HL-60/S4 treated with phorbol 12-myristate 13-acetate at 8.2 ng/mL for 4 days and 3 days (cell line): ENCODE data around the gene SPTLC2.

ENCODE experiments used
- in situ Hi-C: fragments of 300-500 bp; cut with MboI; formaldehyde crosslinking; loops from 2 replicates; pipeline ENCODE4 v1.15.0; 2022; ENCODE audit warnings: low sequenced_read_pairs

The SPTLC2 gene

DNA sequence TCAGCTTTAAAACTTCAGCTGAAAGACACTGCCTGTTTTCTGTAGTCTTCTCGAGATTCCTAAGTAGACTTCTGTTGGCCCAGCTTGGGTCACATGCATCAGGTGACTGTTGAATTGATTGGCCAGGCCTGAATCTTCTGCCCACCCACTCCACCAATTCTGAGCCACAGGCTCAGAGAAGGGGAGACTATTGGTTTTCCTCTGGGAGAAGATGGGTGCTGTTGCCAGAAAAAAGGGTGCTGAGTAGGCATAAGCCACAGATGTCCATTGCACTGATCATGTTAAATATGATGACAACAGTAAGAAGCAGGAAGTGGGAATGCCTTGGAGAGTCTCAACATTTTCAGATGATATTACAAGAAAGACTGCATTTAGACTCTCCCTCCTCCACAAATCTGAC is 6.8 kb upstream of the SPTLC2 start:
- in situ Hi-C loops = no loop called here

DNA sequence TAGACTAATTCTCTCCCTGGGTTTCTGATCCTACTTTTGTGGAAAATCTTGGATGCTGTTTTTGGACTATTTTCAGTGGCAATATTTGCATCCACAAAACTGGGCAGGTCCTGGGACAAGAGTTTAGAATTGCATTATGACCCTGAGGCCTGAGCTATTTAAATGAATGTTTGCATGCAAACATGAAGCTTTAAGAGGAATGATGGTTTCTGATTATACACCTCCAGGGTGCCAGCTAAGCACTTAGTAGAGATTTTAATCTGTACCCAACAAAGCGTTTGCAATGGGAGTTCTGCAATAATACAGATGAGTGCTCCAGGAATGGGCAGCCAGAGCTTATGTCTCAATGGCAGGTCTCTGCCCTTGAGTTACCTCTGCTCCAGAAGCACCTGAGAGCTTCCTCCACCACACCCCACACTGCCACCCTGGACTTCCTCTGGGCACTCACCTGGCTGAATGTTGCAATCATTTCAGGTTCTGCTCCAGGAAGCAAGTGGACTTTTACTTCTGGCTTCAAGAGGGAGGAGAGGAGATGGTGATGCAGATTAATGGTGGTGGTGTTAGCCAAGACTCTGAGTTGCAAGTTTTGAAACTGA is 6.0 kb upstream of the SPTLC2 start:
- in situ Hi-C loops = no loop called here

DNA sequence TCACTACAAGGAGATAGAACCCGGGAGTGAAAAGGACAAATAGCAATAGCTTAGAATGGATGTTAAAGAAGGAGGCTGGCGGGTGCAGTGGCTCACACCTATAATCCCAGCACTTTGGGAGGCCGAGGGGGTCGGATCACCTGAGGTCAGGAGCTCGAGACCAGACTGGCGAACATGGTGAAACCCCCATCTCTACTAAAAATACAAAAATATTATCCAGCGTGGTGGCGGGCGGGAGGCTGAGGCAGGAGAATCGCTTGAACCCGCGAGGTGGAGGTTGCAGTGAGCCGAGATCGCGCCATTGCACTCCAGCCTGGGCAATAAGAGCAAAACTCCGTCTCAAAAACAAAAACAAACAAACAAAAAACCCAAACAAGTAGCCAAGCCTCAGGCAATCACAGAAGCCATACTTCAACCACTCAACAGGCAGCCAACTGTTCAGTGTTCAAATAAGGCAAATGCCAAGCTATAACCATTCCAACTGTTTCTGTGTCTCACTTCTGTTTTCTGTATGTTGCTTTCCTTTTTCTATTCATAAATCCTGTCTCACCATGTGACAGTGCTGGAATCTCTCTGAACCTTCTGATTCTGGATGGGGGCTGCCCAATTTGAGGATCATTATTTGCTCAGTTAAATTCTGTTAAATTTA is 3.9 kb upstream of the SPTLC2 start:
- in situ Hi-C loops = no loop called here

DNA sequence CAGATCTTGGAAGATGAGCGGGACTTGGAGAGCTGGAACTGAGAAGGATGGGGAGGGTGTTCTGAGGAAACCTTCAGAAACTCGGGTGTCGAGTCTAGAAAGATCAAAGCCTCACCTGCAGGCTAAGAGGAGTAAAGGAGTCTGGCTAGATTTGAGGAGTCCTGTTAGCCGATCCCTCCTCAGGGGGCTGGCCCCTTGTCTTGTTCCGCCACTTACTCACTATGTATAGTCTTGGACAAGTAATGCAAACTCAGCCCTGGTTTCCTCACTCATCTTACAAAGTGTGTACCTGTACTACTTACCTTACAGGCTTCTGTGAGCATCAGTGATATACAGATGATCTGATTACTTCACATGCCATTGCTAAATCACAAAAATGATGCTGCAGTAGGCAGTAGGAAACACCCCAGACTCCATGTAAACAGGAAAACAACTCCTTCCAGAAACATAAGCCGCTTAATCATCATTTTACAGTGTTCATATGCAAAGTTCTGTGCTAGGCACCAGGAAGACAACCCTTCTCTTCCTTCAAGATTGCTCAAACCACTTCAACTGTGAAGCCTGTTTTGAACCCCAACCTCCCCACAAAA is 2.0 kb upstream of the SPTLC2 start:
- in situ Hi-C loops = no loop called here

DNA sequence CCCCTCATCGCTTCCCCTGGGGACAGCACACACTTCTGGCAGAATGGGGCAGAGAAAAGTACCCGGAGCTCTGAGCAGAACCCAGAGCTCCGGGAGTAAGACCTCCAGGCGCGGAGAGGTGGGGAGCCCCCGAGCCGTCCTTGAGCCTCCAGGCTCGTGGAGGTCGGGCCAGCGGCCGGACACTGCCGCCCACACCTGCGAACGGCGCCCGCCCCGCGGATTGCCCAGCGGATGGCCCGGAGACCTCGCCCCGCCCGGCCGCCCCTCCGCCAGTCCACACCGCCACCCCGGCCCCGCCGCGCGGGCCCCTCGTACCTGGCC is 344 bp downstream of the SPTLC2 start:
- in situ Hi-C loops = no loop called here

DNA sequence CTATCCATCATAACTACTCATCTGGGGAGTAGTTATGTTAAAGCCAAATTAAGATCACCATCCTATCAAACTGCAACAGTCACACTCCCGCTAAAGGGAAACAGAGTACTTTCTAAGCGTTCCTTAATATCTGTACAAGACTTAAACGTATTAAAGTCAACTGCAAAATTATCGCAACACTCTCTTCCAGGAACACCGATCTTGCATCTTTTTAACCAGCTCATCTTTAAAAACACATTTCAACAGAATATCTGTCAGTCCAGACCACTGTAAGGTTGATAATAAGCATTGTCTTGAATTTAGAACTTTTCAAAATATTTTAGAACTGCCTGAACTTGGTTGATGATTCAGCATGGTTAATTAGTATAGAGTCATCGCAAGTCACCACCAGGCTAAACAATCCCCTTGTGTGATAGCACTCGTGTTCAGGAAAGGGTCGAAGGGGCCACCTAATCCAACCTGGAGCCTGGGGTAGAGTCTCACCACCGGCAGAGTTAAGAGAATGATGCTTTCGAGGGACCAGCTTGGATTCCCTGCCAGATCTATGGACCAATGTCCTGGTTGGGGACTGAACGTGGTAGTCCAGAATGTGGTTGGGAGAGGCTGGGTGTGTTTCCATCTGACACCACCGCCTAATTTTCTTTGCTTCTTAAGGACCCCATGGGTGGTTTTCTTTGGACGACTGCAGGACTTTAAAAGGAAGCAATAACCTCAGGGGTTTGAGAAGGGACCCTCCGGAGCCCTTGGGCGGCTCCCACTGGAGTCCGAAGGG is 890 bp downstream of the SPTLC2 start:
- in situ Hi-C loops = no loop called here

DNA sequence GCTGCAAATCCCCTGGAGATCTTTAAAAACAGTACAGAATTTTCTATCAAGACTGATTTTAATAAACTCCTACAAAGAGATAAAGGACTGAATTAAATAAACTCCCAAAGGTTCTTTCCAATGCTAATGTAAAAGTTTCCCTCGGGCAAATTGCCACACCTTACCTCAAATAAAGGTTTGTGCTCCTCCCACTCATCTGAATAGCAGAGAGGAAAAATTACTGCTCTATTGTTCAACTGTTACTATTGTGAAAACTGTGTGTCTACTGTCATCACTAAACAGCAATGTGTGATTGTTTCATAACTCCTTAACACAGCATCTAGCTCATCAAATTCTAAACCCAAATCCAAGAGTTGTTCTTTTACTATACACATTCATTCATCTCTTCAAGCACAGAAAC is 3.2 kb downstream of the SPTLC2 start:
- in situ Hi-C loops = no loop called here

DNA sequence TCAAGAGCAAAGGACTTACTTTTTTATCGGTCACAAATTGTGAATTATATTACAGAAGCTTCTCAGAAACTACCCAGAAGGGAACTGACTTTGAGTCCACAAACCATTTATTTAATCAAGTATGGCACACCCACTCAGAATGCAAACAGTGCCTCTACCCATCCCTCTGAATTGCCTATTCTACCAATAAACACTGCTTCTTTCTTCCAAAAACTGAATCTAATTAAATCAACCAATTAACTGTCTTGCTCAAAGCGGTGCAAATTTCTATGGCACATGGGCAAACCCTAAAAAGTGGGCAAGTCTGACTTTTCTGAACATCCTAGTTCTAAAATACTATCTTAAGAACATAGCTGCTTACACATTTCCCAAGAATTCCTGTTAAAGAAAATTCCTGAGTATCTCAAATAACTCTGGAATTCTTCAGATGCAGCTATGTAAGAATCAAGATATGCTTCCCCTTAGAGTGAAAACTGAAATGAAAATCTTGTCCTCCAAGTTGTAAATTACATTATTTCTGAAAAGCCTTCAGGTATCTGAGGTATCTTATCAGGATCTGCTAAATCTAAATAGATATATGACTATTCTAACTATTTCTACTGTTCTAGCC is 4.3 kb downstream of the SPTLC2 start:
- in situ Hi-C loops = no loop called here

DNA sequence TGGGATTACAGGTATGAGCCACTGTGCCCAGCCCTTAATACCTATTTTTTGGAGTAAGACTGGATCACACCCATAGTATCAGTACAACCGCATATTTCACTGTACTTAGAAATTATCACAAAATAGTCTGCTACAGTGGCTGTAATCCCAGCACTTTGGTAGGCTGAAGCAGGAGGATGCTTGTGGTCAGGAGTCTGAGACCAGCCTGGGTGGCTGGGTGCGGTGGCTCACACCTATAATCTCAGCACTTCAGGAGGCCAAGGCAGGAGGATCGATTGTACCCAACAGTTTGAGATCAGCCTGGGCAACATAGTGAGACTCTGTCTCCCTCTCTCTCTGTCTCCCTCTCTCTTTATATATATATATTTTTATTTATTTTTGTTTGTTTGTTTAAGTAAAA is 5.9 kb downstream of the SPTLC2 start:
- in situ Hi-C loops = no loop called here

DNA sequence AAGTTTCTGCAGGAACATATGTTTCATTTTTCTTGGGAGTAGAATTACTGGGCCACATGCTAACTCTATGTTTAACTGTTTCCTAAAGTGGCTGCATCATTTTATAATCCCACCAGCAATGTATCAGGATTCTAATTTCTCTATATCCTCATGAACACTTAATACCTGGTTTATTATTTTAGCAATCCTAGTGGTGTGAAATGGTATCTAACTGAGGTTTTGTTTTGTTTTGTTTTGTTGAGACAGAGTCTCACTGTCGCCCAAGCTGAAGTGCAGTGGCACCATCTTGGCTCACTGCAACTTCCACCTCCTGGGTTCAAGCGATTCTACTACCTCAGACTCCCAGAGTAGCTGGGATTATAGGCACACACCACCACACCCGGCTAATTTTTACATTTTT is 6.5 kb downstream of the SPTLC2 start:
- in situ Hi-C loops = no loop called here

DNA sequence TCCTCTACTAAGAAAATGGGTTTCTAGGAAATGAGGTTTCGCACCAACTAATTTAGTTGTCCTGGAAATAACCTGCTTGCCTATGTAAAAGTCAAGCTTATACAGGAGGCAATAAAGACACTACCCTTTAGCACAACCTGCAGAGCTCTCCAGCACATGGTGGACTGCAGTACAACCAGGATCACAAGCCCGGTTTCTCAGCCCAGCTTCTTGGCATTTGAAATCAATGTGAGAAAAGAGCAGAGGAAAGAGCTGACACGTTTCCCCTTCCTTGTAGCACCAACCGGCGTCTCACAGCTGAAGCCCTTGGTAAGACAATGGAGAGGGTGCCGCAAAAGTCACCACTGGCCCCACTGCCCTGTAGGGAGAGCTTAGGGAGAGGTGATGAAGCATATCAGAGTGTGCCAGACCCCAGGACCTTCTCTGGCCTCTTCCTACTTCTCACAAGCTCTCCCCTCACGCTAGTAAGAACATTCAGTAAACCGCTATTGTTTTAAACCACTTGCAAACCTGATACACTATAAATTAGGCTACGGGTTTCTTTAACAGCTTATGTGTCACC is 8.6 kb downstream of the SPTLC2 start:
- in situ Hi-C loops = no loop called here

DNA sequence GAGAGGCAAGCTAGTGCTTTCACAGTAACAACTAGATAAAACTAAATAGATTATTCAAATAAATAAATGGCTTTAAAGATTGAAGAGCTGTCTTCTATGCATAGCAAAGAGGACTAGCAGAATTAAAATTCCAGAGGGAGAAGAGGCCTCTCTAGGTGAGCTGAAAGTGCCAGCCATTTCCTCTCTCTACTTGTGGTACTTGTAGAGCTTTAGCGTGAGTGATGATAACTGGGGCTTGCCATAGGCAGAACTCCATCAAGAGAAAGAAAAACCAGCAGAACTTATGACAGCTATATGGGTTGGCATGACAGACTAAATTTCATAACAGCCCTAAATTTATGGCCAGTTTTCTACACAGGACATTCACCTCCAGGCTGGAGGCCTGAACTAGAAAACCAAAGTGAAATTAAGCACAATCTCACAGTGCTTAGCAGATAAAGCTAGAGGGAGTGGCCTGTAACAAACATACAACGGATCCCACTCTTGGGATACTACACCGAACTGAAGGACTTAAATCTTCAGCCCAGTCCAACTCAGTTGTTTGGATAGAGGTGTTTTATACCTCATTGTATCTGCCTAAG is 11.0 kb downstream of the SPTLC2 start:
- in situ Hi-C loops = no loop called here

DNA sequence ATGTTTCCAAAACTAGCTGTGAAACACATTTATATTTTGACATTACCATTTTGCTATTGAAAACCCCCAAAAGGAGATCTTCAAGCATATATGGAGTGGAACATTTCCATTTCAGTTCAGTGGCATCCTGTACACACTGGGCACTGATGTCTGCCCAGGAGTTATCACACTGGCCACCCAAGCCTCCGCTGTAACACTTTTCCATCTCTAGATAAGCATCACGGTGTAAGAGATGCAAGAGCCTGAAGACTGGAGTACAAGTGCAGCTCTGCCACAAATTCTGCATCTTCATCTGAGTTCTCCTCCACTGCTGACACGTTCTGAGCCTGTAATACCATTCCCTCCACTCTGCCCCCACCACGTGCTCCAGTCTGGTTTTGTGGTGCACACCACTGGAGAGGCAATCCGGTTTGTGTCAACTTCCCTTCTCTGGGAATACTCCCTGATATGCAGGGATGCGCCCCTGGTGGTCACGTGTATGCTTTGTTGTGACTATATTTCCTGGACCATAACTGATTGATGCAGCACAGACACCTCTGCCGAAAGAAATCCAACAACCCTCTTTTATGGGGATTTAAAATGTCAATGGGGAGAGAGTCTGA is 12.7 kb downstream of the SPTLC2 start:
- in situ Hi-C loops = no loop called here

DNA sequence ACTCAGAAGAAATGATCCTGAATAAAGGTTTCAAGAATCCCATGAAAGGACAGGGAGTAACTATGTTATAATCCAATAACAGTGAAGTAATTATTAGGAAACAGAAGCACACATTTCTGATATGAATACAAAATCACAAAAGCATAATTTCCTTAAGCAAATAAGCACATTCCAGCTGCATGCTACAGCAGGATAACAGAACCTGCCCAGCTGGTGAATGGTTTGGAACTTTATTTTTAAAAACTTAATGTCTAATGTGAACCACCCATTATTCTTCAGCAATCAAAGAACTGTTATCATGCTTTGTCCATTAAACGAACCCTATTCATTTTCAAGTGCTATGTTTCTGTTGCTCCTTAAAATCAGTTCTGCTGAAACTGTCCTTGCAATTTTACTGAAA is 13.4 kb downstream of the SPTLC2 start:
- in situ Hi-C loops = no loop called here

DNA sequence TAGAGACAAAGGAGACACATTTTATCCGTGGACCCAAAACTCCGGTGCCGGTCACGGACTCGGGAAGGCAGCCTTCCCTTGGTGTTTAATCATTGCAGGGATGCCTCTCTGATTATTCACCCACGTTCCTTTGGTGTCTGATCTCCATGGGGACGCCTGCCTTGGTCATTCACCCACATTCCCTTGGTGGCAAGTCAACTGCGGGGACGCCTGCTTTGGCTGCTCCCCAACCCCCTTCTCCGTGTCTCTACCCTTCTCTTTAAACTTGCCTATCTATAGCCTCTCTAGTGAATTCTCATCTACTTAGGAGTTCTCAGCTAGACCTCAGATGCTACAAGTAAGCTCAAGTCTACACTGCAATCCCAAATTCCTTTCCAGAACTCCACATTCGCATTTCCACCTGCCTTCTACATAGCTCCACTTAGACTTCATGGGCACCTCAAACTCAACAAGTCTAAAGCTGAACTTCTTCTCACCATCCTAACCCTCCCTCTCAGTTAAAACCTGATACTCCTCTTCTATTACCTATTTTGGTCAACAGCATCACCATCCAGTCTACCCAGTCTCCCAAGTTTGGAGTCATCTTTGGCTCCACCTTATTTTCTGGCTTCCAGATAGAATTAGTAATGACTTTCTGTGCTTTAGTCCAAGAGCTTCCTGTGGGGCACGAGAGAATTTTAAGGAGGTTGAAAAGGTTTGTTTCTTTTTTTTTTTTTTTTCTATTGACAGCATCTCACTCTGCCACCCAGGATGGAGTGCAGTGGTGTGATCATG is 14.4 kb downstream of the SPTLC2 start:
- in situ Hi-C loops = no loop called here

DNA sequence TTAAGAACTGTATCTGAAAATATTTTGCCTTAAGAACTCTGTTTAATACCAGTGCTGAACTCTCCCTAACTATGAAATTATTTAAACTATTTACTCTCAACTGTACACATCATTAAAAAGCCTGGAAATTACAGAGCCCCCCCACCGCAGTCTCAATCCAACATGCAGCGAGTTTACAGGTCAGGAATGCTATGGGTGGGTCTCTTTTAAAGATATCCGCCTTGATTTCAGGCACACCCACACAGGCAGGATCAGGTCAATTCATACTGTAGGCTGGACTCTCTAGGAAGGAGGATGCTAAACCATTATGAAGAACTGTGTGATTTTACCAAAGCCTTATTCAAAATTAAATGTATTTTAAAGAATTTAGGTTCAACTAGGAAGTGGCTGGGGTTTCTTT is 16.5 kb downstream of the SPTLC2 start:
- in situ Hi-C loops = no loop called here

DNA sequence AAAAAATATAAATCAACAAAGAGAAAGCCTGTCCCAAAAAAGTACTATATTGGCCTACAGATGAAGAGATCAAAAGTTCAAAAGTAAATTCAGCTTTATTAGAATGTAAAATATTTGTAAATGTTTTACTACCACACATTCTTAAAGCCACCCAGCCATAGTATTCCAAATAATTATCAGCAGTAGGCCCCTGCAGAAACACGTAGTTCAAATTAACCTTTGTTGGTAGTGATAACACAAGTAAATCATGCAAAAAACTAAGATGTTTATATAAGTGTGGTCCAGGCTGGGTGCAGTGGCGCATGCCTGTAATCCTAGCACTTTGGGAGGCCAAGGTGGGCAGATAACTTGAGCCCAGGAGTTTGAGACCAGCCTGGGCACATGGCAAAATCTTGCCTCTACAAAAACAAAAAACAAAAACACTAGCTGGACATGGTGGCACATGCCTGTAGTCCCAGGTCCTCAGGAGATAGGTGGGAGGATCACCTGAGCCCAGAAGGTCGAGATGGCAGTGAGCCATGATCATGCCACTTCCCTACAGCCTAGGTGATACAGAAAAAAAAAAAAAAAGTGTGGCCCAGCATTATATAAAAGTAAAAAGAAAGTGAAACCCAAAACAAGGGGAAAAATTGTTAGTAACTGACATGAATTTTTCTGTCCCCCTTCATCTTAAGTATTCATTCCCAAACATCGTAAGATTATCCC is 17.9 kb downstream of the SPTLC2 start:
- in situ Hi-C loops = no loop called here

DNA sequence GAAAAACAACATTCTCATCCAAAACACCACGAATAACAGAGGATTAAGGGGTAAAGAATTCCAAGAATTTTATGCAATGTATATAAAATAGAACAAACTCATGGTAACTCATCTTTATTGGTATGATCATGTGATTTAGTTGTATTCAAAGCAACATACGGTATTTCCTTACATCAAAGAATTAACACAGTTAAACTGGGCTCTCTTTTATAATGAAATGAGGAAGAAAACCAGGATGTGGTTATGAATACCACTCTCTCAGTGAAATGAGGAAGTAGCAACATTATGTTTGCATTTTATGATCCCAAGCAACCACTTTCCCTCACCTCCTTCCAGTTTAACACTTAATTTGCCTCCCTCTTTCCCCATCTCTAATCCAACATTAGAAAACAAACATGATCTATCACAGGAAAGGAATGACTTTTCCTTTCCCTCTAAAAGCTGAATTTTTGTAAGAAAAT is 22.9 kb downstream of the SPTLC2 start:
- in situ Hi-C loops = no loop called here

DNA sequence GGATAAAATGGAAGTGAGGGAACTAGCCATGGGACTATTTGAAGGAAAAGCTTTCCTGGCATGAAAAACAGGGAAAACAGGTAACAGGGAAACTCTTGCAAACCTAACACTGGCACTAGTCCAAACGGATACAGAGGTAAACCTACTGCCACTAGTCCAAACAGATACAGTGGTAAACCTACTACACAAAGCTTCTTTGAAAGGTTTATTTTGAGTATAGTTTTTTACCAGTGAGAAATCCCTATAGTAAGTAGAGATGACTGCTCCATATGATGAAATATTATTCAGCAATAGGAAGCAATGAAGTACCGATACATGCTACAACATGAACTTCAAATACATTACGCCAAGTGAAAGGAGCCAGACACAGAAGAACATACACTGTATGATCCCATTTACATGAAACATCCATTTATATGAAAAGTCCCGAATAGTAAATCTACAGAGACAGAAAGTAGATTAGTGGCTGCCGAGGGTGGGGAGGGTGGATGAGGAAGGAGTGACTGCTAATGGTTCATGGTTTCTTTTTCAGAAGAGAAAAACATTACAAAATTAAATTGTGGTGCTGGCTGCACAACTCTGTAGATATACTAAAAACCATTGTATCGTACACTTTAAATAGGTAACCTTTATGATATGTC is 25.5 kb downstream of the SPTLC2 start:
- in situ Hi-C loops = no loop called here
